HG03097 (cell line): ENCODE results near the gene TMEM219.

Experiments used
- ATAC-seq: cut with Tn5 transposase; IDR thresholded peaks from one replicate; pipeline ENCODE4 v1.9.1; 2021; ENCODE audit not compliant: unreplicated experiment, low FRiP score

TMEM219 gene

DNA sequence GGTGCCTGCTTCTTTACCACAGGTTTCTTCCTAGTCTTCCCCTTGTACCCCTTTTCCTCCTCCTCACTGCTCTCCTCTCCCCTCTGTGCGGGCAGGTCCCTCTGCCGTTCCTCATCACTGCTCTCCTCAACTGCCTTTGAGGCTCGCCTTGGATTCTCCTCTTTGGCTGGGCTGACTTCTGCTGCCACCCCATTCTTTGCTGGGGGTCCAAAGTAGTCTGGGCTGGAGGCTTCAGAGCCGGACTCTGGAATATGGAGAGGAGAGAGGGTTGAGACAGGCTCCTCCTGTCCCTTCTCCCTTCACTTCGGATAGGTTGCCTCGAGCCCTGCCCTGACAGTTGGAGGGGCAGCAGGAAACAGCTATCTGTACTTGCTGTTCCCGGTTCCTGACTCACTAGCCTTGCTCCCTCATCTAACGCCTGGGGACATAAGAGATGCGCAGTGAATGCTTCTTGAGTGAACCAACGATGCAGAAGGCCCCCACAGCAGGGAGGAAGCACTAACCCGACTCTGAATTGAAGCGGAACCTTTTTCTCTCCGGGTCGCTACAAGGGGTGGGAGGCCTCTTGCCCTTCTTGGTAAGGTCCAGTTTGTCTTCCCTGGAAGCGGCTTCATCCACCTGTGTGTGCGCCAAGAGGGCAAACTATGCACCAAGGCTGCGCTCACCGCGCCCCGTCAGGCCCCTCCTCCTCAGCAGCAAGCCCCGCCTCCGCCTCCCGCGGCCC, 32.9 kb downstream of the TMEM219 start:
- ATAC-seq: no peak

DNA sequence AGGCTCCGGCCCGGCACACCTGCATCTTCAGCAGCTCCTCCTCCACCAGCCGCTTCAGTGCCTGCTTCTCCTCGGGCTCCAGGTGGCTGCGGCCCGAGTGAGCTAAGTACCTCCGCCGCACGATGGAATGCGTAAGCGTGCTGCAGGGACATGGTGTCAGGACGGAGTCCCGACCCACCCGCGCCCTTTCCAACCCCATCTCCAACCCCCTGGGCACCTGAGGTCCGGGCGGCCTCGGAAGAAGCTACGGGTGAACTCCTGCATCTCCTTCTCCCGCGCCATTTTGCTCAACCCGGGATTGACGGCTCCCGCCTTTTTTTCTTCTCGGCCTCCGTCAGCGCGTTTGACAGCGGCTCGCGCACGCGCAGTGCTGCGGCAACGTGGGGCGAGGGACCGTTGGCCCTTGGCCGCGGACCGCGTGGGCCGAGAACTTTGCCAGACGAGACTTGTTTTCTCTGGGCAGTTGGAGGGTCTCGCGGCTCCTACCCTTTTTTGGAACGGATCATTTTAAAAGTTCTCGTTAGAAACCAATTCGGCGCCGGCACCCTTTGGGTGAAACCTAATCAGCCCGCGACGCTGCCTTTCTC, 33.5 kb downstream of the TMEM219 start, which contains the start of gene HIRIP3:
Gene HIRIP3 (minus strand): TSS at position 294 of the 587 bp plus-strand sequence. CDS start 12 bp downstream, at position 282.
- no peak for ATAC-seq

DNA sequence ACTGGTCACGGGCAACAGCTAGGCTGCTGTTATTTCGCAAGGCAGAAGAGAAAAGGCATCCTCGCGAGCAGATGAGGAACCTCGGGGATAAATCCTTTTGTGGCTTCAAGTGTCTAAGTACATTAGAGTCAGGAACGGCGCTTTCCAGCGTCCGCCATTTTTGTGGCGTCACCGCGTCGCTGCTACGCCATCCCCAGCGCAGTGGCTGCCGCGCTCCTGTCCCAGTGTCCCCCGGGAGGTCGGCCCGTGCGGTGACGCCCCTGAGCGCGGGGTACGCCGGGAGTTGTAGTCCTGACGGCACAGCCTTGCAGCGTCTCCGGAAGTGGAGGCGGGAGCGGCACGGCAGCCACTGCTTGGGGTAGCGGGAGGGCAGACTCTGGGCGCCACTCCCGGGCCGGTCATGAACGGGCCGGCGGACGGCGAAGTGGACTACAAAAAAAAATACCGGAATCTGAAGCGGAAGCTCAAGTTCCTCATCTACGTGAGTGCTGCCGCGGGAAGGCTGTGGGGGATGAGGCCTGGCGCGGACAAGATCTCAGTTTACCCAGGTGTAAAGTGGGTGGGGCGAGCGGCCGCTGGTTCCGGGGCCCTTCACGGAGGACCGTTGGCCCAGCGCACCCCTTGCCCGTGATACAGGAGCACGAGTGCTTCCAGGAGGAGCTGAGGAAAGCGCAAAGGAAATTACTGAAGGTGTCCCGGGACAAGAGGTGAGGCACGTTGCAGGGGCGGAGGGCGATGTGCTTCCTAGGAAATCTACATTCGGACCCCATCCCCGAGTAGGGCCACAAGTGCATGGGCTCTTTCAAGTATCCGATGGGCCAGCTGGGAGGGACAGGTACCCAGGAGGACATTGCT, 34.3 kb downstream of the TMEM219 start, which contains the start of gene INO80E:
Gene INO80E (plus strand): TSS at position 331 of the 855 bp plus-strand sequence. CDS start 70 bp downstream, at position 401.
- ATAC-seq: peak; percentile 85

DNA sequence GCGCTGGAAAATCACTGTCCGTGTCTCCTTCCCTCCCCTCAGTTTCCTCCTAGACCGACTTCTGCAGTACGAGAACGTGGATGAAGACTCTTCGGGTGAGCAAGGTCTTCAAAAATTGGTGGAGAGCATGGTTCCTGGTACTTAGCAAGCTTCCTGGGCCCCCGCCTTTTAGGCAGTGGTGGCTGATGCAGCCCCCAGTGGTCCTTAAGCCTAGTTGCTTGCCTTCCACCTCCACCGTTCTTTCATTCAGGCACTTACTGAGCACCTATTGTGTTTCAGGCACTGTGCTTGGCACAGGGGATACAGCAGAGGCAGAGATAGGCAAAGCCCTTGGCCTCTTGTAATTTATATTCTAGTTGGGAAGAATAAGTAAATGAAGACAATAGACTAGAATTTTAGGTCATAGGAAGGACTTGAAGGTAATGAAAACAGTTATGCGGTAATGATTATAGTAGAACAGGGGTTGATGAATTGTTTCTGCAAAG, 34.9 kb downstream of the TMEM219 start:
- ATAC-seq: no peak

DNA sequence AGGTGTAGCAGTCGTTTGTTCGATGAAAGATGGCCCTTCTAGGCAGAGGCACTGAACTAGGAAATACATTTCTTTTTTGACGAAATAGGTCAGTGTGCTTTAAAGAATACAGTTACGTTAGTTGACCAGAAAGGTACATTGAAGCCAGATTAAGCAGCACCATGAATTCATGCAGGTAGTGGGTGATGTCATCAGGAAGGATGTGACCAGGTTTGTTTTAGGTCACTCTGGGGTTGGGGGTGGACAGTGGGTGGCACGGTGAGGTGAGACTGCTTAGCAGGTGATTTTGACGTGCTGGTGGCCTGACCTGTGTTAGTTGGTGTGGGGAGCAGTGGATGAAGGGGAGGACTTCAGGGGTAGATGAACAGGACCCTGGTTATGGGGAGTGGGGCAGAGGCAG, 37.7 kb downstream of the TMEM219 start:
- no peak for ATAC-seq

DNA sequence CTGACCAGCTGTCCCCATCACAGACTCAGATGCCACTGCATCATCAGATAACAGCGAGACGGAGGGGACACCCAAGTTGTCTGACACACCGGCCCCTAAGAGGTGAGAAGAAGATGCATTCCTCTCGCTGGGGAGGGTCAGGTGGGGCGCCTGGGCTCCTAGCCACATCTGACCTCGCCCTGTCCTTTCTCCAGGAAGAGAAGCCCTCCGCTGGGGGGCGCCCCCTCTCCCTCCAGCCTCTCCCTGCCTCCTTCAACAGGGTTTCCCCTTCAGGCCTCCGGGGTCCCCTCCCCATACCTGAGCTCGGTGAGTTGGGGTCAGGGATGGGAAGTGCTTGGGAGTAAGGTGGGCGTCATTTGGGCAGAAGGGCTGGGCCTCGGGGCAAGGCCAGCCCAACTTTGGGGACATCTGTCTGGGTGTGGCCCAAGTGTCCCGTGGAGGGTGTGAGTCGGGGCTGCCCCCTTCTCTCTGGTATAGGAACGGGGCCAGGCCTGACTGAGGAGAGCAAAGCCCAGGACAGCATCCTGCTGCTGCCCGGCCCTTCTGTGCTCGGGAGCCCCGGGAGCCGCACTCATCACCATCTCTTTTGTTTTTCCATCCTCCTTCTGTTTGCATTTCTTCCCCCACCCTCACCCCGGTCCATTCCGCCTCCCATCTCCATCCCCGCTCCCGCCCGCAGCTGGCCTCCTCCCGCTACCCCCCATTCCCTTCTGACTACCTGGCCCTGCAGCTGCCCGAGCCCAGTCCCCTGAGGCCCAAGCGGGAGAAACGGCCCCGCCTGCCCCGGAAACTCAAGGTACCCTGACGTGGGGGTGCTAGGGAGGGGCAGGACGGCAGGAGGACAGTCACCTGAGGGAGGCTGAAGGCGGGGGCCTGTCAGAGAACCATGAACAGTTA, 39.1 kb downstream of the TMEM219 start:
- no peak for ATAC-seq

DNA sequence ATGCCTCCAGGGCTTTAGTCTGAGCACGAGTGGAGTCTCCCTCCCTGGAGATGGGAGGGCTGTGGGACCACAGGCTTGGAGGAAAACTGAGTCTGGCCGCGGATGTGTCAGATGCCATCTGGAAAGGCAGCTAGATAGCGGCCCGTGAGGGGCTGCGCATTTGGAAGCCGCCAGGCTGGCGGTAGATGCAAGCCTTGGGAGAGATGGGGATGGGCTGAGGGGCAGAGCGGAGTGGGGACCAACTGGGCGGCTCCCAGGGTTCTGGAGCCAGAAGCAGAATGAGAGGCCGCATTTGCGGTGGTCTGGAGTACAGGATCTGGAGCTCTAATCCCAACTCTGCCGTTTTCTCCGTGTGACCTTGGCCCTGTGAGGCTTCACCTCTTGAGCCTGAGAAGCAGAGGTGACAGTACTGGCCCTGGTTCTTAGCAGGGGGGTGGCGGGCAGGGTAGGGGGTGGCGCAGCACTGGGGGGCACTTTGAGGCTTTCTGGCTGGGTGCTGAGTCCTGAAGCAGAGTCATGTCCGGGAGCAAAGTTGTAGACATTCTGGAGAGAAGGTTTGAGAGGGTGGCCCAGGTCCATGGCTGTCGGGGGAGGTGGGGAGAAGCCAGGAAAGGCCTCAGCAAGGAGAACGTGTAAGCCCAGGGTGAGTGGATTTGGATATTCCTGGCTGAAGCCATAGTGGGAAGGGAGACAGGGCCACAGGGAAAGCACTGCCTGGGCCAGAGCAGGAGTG, 40.9 kb downstream of the TMEM219 start:
- no peak for ATAC-seq

DNA sequence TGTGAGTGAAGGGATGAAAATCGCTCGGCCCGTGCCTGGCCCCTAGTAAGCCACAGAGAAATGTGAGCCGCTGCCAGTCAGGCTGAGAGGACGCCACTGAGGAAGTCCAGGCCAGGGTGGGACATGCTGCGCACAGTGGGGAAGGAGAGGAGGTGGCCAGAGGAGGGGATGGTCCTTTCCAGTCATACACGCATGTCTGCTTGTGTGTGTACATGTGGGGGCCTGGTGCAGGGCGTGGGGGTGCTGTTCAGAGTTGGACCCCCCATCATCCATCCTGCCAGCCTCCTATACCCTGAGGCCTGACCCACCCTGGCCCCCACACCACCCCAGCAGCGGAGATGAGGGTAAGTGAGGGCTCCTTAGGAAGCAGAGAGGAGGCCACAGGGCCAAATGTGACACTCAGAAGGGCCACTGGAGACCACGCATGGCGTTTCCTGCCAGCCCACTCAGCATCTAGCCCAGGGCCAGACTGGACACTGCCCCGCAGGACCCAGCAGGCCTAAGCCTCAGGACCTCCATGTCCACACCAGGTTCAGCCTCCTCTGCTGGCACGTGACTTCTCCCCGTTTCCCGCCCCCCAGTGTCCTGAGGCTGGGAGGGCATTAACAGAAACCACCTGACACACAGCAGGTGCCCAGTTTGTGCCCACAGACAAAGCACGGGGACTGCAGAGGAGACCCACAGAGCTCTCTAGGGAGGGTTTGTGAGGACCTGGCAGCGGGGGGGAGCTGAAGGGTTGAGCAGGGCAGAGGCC, 42.0 kb downstream of the TMEM219 start:
- no peak for ATAC-seq

DNA sequence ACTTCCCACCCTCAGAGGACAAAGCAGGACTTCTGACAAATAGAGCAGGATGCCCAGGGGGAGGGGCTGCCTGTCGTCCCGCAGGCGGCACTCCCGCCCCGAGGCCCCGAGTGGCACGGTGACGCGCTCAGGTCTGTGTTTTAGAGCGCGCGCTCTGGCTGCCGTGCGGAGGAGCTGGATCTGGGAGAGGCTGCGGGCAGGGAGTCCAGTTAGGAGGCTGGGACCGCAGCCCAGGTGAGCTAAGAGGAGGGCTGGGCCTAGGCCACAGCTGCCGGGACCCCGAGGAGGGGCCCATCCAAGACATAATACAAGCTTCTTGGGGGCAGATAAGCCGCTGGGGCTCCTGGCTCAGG, 42.5 kb downstream of the TMEM219 start:
- ATAC-seq: no peak

DNA sequence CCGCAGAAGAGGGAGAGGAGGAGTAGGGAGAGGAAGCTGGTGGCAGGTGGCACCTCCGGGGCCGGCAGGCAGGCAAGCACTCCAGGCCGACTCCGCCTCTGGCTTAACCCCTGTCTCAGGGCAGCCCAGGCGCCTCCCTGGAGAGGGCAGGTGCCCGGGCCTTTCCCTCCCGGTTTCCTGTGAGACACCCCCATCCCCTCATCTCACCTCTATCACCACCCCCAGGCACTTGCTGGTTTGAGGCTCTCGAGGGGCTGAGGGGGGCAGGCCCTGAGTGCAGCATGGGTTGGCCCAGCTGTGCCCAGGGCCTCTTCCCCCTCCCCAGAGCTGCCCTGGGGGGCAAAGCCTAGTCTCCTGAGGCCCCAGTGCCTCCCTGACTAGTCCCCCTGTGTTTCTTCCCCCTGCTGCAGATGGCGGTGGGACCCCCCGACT, 42.9 kb downstream of the TMEM219 start:
- no peak for ATAC-seq

DNA sequence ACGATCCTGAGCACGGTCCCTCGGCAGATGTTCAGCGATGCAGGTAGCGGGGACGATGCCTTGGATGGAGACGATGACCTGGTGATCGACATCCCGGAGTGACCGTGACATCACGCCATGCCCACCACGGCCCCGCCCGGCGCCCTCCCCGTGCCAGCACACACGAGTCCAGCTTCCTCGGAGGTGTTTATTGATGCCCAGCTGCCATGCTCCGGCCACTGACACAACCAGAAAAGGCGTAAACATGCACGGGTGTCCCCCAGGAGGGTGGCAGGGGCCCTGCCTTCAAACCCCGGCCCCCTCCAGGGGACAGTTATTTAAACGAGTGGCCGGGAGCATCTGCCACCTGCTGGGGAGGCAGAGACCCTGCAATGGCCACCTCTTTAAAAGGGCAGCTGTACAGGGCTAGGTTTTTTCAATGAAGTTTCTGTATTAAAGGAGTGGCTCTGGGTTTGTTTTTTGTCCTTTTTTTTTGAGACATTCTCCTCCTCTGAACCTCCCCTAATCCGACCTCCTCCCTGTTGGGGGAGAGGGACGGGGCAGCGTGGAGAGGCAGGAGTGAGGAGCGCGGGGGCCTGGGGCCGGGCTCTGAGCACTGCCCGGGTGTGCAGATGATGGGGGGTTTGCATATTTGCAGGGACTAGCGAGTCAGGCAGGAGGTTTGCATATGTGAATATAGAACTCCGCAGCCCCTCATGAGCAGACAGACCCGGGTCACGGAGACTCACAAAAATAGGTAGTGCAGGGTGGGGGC, 43.6 kb downstream of the TMEM219 start:
- no peak for ATAC-seq

DNA sequence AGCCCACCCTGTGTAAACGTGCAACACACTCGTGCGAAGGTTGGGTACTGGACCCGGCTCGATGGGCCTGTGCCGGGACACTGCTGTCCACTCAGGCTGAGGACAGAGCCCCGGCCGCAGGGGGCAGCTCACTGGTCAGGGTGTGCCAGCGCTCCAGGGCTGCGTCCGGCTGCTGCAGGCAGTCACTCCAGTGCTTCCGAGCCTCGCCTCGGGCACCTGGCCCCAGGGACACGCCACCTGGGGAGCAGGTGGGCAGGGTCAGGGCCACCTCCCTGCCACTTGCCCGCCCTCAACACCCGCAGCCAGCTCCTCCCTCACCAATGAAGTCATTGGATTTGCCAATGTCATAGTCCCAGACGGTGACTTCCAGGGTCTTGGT, 44.2 kb downstream of the TMEM219 start:
- ATAC-seq: no peak

DNA sequence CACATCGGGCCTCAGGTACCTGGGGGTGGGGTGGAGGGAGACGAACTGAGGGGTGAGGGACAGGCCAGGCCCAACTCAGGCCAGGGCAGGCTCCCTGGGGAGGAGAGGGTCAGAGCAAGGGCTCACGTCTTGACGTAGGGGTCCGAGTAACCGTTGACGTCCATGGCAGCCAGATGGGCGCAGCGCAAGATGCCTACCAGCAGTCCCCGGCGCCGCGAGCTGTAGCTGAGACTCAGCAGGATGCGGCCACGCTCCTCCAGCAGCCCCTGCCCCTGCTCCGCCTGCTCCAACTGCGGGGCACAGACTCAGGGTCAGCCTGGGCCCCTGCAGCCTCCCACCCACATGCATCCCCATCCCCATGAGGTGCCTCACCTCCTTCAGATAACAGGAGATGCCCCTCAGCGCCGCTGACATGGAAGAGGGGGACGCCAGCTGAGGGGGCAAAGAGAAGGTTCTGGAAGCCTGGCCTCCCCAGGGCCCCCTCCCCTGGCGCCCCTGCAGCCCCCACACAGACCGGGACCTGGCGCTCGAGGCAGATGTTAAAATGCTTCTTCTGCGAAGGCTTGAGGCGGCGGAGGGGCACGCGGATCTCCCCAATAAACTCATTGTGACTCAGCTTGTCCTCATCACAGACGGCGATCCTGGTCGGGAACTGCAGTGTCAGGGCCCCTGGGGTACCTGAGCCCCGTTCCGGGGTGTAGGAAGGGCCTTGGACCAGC, 44.9 kb downstream of the TMEM219 start:
- no peak for ATAC-seq

DNA sequence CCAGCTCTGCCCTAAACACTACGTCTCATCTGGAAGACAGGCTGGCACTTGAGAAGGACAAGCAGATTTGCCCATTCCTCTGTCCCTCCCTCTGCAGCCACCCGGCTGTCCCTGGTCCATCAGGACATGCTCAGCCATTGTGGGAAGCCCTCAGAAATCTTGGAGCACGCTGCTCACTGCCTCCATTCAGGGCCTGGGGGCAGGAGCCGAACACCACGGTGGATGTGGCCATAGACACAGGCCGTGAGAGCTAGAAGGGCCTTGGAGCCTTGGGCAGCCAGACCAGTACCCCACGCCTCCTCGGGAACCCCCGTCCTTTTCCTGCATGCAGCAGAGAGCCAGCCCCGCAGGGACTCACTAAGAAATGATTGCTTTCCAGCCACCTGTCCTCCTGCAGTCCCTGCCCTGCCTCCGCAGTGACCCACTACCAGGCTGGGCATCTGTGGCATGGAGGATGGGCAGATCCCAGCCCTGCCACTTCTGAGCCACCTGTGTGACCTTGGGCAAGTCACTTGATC, 45.6 kb downstream of the TMEM219 start:
- no peak for ATAC-seq

DNA sequence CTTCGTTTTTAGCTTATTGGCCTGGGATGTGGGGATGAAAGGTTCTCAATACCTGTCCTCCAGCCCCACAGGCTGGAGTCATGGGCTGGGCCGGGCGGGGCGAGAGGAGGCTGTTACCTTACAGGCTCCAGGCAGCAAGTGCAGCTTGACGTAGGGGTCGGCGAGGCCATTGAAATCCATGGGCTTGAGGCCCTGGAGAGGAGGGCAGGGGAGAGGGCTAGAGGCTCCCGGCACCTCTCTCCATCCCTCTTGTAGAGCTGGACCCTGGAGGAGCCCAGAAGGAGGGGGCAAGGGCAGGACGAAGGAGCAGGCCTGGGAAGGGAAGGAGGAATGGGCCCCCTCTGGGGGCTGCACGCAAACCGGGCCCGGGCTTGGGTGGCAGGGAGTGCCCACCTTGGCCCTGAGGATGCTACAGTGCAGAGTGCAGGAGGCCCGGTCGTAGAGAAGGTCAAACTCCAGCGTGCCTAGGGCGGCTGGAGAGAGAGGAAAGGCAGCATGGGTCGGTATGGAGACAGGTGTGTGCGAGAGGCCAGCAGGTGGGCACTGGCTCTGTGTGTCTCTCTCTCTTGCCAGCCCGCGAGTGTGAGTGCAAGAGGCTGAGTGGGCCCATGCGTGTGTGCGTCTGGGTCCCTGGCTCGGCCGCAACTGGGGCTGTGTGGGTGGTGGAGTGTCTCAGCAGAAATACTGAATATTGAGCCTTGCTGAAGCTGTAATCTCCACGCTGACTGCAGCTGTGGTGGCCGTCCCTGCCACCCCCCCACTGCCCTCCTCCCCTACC, 47.4 kb downstream of the TMEM219 start:
- ATAC-seq: no peak

DNA sequence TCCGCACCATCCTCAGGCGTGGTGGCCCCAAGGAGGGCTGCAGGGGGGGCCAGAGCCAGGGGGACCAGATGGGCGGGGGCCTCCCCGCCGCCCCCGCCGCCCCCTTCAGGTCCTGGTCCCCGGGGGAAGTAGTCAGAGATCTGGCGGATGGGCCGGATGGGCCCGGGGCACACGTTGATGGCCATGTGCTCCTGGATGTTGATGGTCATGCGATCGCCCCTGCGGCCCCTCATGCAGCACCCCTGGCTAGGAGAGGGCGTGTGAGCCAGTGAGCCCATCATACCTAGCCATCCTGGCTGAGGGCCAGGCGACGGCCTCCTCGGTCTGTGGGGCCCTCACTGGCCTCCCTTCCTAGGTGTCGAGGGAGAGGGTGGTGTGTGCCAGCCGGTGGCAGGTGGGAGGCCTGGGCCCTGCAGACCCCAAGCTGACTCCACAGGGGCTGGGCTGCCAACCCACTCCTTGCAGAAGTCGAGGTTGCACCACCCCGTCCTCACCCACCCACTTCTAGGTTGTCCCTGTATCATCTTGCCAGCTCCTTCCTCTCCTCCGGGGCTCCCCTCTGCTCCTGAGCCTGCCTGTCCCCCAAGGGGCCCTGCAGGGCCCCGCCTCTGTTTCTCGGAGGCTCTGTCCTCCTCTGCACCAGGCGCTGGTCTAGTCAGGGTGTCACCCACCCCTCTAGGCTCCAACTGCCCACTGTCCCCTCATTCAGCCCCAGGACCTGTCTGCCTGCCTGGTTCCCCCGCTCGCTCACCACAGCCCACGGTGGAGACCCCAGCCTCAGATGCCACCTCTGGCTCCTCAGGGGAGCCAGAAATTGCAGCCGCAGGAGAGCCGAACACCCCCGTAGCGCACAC, 48.3 kb downstream of the TMEM219 start:
- ATAC-seq: no peak
